Measurements from ENCODE around the gene CORIN. TPM values are rescaled to one million over a fixed set of nuclear protein-coding genes. Genes with fewer than 3 reads are reported as not detected.

Gene CORIN
- total RNA-seq, 2 experiments from 2014 or later, result 0.22 TPM; not detected in 1

DNA sequence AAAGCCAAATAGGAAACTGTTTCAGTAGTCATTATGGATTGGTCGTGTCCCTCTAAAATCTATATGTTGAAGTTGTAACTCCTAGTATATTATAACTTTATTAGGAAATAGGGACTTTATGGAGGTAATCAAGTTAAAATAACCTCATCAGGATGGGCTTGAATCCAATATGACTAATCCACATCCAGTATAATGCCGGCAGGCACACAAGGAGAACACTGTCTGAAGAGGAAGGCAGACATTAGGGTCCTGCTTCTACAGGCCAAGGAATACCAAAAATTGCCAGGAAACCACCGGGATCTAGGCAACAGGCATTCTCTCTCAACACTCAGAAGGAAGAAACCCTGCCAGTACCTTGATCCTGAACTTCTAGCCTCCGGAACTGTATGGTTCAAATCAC is 222.5 kb downstream of the CORIN start:
- H3K4me1 Mint-ChIP-seq, result no peaks in the 10 kb centered on the region
- peaks cover 2% of the 10 kb centered on the region for H3K27me3 Mint-ChIP-seq
- no peak overlapping the region for H3K4me3 Mint-ChIP-seq
- no peaks in the 10 kb centered on the region for H3K36me3 Mint-ChIP-seq (ENCODE audit: low read depth)
- H3K27ac Mint-ChIP-seq, result no peak overlapping the region
- no peak for DNase-seq
- H3K9me3 Mint-ChIP-seq, result no peaks in the 10 kb centered on the region
- CTCF ChIA-PET, result no interaction called here
- POLR2A ChIA-PET, result no interaction called here

GRCh38 chr4:47612116-47613023 is 225.5 kb downstream of the CORIN start:
- DNase-seq, result no peak
- Mint-ChIP-seq H3K4me3 (no peak overlapping the region), H3K27ac (no peak overlapping the region), H3K4me1 (no peaks in the 10 kb centered on the region), H3K9me3 (no peaks in the 10 kb centered on the region), H3K27me3 (no peaks in the 10 kb centered on the region), H3K36me3 (ENCODE audit: low read depth) (no peaks in the 10 kb centered on the region)
- CTCF ChIA-PET, result no interaction called here
- POLR2A ChIA-PET, result no interaction called here

GRCh38 chr4:47606482-47606881 is 231.4 kb downstream of the CORIN start:
- H3K27me3 Mint-ChIP-seq, result no peaks in the 10 kb centered on the region
- no peaks in the 10 kb centered on the region for H3K4me1 Mint-ChIP-seq
- H3K9me3 Mint-ChIP-seq, result peaks cover 3% of the 10 kb centered on the region
- no peak overlapping the region for H3K4me3 Mint-ChIP-seq
- H3K27ac Mint-ChIP-seq, result no peak overlapping the region
- POLR2A ChIA-PET, result no interaction called here
- no peak for DNase-seq
- CTCF ChIA-PET, result no interaction called here
- no peaks in the 10 kb centered on the region for H3K36me3 Mint-ChIP-seq (ENCODE audit: low read depth)

DNA sequence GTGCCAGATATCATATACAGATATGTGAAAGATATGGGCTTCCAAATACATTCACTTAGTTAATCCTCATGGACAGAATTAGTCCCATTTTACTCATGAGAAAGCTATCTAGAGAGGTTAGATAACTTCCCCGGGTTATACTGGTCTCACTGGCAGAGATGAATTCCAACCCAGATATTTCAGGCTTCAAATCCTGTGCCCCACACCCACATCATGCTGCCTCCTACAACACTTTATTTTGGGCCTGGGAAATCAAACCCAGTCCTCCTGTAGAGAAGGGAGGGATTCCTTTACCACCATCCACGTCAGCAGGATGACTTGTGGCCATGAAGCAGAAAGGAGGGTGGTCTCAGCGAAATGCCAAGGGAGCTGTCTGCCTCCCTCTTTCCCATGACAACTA is 239.0 kb downstream of the CORIN start:
- no peaks in the 10 kb centered on the region for H3K36me3 Mint-ChIP-seq (ENCODE audit: low read depth)
- no peak overlapping the region for H3K4me3 Mint-ChIP-seq
- no peaks in the 10 kb centered on the region for H3K27me3 Mint-ChIP-seq
- no peak for DNase-seq
- POLR2A ChIA-PET, result no interaction called here
- H3K27ac Mint-ChIP-seq, result no peak overlapping the region
- H3K4me1 Mint-ChIP-seq, result no peaks in the 10 kb centered on the region
- no peaks in the 10 kb centered on the region for H3K9me3 Mint-ChIP-seq
- CTCF ChIA-PET, result no interaction called here

DNA sequence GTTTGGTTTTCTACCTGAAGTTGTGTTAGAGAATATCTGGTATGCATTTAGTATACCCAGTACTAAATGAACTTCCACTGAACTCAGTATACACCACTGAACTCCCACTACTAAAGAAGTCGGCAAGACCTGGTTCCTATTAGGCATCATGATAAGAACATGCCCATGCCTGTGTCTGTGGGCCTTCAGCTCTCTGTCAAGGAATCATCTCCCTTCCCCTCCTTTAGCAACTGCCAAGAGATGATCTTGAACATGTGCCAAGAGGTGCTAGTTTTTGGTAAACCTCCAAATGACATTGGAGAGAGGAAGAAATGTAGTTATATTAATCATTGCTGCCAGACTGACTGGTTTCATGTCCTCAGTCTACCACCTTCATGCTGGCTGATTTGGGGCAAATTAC is 239.5 kb downstream of the CORIN start:
- DNase-seq, result no peak

DNA sequence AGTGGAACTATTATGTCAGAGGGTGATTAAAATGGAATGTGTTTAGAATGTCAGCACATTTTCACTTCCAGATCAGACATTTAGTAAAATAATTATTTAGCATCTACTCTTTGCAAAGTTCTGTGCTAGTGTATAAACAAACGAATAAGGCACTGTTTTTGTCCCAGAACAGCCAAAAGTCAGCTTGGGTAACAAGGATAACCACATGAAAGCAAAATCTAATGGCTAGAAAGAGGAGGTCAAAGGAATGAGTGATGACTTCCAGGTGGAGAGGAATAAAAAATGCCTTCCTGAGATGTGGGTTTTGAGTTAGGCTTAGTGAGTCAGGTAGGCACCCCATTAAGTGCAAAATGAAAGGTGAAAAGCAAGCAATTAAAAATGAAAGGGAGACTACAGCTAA is 240.2 kb downstream of the CORIN start:
- ChIA-PET POLR2A (no interaction called here), CTCF (no interaction called here)
- Mint-ChIP-seq H3K27ac (no peak overlapping the region), H3K36me3 (ENCODE audit: low read depth) (no peaks in the 10 kb centered on the region), H3K4me1 (no peaks in the 10 kb centered on the region), H3K27me3 (no peaks in the 10 kb centered on the region), H3K4me3 (no peak overlapping the region), H3K9me3 (no peaks in the 10 kb centered on the region)
- no peak for DNase-seq

More for the DNA sequence above, 239.5 kb downstream of the CORIN start:
- POLR2A ChIA-PET, result no interaction called here
- no peak overlapping the region for H3K27ac Mint-ChIP-seq
- no peaks in the 10 kb centered on the region for H3K36me3 Mint-ChIP-seq (ENCODE audit: low read depth)
- no peaks in the 10 kb centered on the region for H3K9me3 Mint-ChIP-seq
- H3K4me3 Mint-ChIP-seq, result no peak overlapping the region
- H3K27me3 Mint-ChIP-seq, result no peaks in the 10 kb centered on the region
- no peaks in the 10 kb centered on the region for H3K4me1 Mint-ChIP-seq
- CTCF ChIA-PET, result no interaction called here

GRCh38 chr4:47590325-47590724 is 247.5 kb downstream of the CORIN start:
- no peak overlapping the region for H3K4me3 Mint-ChIP-seq
- peaks cover 3% of the 10 kb centered on the region for H3K4me1 Mint-ChIP-seq
- H3K27me3 Mint-ChIP-seq, result no peaks in the 10 kb centered on the region
- ChIA-PET CTCF (interaction anchor here (0.5 kb wide), 1 partner anchor 18 kb away, joined by 3 read pairs; no protein-coding TSS in a partner anchor), POLR2A (interaction anchor here (0.6 kb wide), 1 partner anchor 327 kb away, joined by 3 read pairs; no protein-coding TSS in a partner anchor)
- H3K9me3 Mint-ChIP-seq, result no peaks in the 10 kb centered on the region
- H3K36me3 Mint-ChIP-seq (ENCODE audit: low read depth), result peaks cover 3% of the 10 kb centered on the region
- no peak overlapping the region for H3K27ac Mint-ChIP-seq
- no peak for DNase-seq

GRCh38 chr4:47579235-47579634 is 258.6 kb downstream of the CORIN start:
- no peaks in the 10 kb centered on the region for H3K9me3 Mint-ChIP-seq
- POLR2A ChIA-PET, result no interaction called here
- no peaks in the 10 kb centered on the region for H3K27me3 Mint-ChIP-seq
- no peak overlapping the region for H3K27ac Mint-ChIP-seq
- no peak overlapping the region for H3K4me3 Mint-ChIP-seq
- CTCF ChIA-PET, result no interaction called here
- DNase-seq, result no peak
- H3K36me3 Mint-ChIP-seq (ENCODE audit: low read depth), result no peaks in the 10 kb centered on the region
- no peaks in the 10 kb centered on the region for H3K4me1 Mint-ChIP-seq

GRCh38 chr4:47577779-47578553 is 259.9 kb downstream of the CORIN start:
- no peaks in the 10 kb centered on the region for H3K9me3 Mint-ChIP-seq
- H3K4me3 Mint-ChIP-seq, result no peak overlapping the region
- CTCF ChIA-PET, result no interaction called here

GRCh38 chr4:47572981-47573380 is 264.9 kb downstream of the CORIN start:
- H3K36me3 Mint-ChIP-seq (ENCODE audit: low read depth), result no peaks in the 10 kb centered on the region
- no peak overlapping the region for H3K27ac Mint-ChIP-seq
- no peaks in the 10 kb centered on the region for H3K9me3 Mint-ChIP-seq
- no peaks in the 10 kb centered on the region for H3K4me1 Mint-ChIP-seq
- no peak for DNase-seq
- no peaks in the 10 kb centered on the region for H3K27me3 Mint-ChIP-seq
- POLR2A ChIA-PET, result no interaction called here
- H3K4me3 Mint-ChIP-seq, result no peak overlapping the region
- CTCF ChIA-PET, result interaction anchor here (0.6 kb wide), 1 partner anchor 18 kb away, joined by 3 read pairs; no protein-coding TSS in a partner anchor

More at GRCh38 chr4:47577779-47578553, 259.9 kb downstream of the CORIN start:
- no peaks in the 10 kb centered on the region for H3K4me1 Mint-ChIP-seq
- H3K27me3 Mint-ChIP-seq, result no peaks in the 10 kb centered on the region
- POLR2A ChIA-PET, result no interaction called here
- H3K27ac Mint-ChIP-seq, result no peak overlapping the region
- DNase-seq, result no peak
- H3K36me3 Mint-ChIP-seq (ENCODE audit: low read depth), result no peaks in the 10 kb centered on the region

DNA sequence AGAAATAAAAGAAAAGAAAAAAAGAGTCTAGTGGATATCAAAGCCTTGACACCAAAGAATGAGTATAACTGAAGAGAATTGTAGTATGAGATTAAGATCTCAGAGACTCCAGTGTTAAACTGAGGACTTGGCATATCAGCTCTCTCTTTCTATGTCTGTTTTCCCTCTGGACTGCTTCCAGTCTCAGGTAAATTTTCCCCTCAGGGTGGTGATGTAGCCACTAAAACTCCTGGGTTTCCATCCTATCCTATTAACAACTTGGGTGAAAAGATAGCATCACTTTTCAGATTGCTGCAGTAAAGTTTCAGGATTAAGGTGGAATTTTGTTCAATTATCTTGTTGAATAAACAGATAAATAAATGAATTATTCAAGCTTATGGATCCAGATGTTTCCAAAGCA is 267.1 kb downstream of the CORIN start:
- DNase-seq, result no peak
- Mint-ChIP-seq H3K27me3 (no peaks in the 10 kb centered on the region), H3K4me3 (no peak overlapping the region), H3K36me3 (ENCODE audit: low read depth) (no peaks in the 10 kb centered on the region), H3K27ac (no peak overlapping the region), H3K4me1 (no peaks in the 10 kb centered on the region), H3K9me3 (no peaks in the 10 kb centered on the region)
- POLR2A ChIA-PET, result interaction anchor here (0.6 kb wide), 1 partner anchor 11 kb away, joined by 5 read pairs; no protein-coding TSS in a partner anchor
- CTCF ChIA-PET, result interaction anchor here (0.7 kb wide), 2 partner anchors 10 to 446 kb away, joined by 3 read pairs; no protein-coding TSS in a partner anchor

GRCh38 chr4:47567511-47567910 is 270.4 kb downstream of the CORIN start:
- Mint-ChIP-seq H3K4me3 (no peak overlapping the region), H3K27ac (no peak overlapping the region), H3K27me3 (no peaks in the 10 kb centered on the region), H3K4me1 (peaks cover under 1% of the 10 kb centered on the region), H3K36me3 (ENCODE audit: low read depth) (no peaks in the 10 kb centered on the region), H3K9me3 (no peaks in the 10 kb centered on the region)
- POLR2A ChIA-PET, result no interaction called here
- no peak for DNase-seq
- CTCF ChIA-PET, result no interaction called here

DNA sequence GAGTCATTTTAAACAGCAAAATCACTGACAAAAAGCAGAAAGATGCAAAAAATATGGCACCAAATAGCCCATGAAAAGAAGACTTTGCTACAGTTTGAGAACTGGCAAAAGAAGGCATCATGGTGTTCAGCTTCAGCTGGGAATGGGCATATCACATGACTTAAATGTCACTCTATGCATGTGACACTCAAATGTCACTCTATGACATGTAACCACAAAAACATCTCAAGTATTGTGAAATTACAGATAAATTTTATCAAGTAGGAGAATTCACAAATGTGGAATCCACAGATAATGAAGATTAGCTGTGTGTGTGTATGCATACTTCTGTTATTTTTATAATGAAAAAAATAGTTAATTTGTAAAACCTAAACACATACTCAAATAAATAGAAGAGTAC is 270.9 kb downstream of the CORIN start:
- ChIA-PET POLR2A (no interaction called here), CTCF (no interaction called here)

More for the DNA sequence above, 270.9 kb downstream of the CORIN start:
- no peak overlapping the region for H3K27ac Mint-ChIP-seq
- H3K9me3 Mint-ChIP-seq, result no peaks in the 10 kb centered on the region
- H3K4me3 Mint-ChIP-seq, result no peak overlapping the region
- no peaks in the 10 kb centered on the region for H3K36me3 Mint-ChIP-seq (ENCODE audit: low read depth)
- H3K27me3 Mint-ChIP-seq, result no peaks in the 10 kb centered on the region
- DNase-seq, result no peak
- peaks cover 5% of the 10 kb centered on the region for H3K4me1 Mint-ChIP-seq
